NAMALWA (cell line): ENCODE results near the gene FAAH.

Source experiments
- DNase-seq: peaks from one replicate; pipeline ENCODE4 v3.0.0-alpha.2; 2015; ENCODE audit warnings: low spot score

FAAH gene

GRCh38 chr1:46401154-46401913 lies 7.2 kb downstream of the FAAH start:
- no peak for DNase-seq

GRCh38 chr1:46401964-46402626 lies 8.0 kb downstream of the FAAH start:
- DNase-seq, result no peak

- no peak for DNase-seq
These were observed 9.8 kb downstream of the FAAH start for GRCh38 chr1:46403916-46404315.

- DNase-seq, result no peak
These were observed 10.5 kb downstream of the FAAH start for GRCh38 chr1:46404482-46405196.

- no peak for DNase-seq
These were observed 11.1 kb downstream of the FAAH start for GRCh38 chr1:46405197-46405555.

GRCh38 chr1:46405724-46406123 lies 11.6 kb downstream of the FAAH start:
- no peak for DNase-seq

- no peak for DNase-seq
These were observed 12.9 kb downstream of the FAAH start for GRCh38 chr1:46406881-46407608.

GRCh38 chr1:46407636-46408035 lies 13.5 kb downstream of the FAAH start:
- no peak for DNase-seq

- DNase-seq, result no peak
These were observed 14.4 kb downstream of the FAAH start for GRCh38 chr1:46408356-46409062.

- DNase-seq, result no peak
These were observed 14.9 kb downstream of the FAAH start for GRCh38 chr1:46409063-46409372.

- no peak for DNase-seq
These were observed 16.3 kb downstream of the FAAH start for GRCh38 chr1:46410156-46411009.

- DNase-seq, result no peak
These were observed 16.9 kb downstream of the FAAH start for GRCh38 chr1:46411010-46411405.

GRCh38 chr1:46411601-46412341 lies 17.7 kb downstream of the FAAH start:
- no peak for DNase-seq

- DNase-seq, result no peak
These were observed 18.9 kb downstream of the FAAH start for GRCh38 chr1:46412893-46413595.

GRCh38 chr1:46413596-46413985 lies 19.5 kb downstream of the FAAH start:
- DNase-seq, result peak; percentile 75

GRCh38 chr1:46415514-46415913 lies 21.4 kb downstream of the FAAH start:
- DNase-seq, result no peak

- no peak for DNase-seq
These were observed 24.9 kb downstream of the FAAH start for GRCh38 chr1:46418976-46419375.

- no peak for DNase-seq
These were observed 26.4 kb downstream of the FAAH start for GRCh38 chr1:46420533-46420915.

- no peak for DNase-seq
These were observed 27.6 kb downstream of the FAAH start for GRCh38 chr1:46421739-46422138.
